HG02970 (cell line): ENCODE results near the gene NGLY1.

ENCODE experiments used
- ATAC-seq: cut with Tn5 transposase; IDR thresholded peaks from one replicate; pipeline ENCODE4 v1.9.1; 2021; ENCODE audit warnings: mild to moderate bottlenecking, moderate library complexity, moderate number of reproducible peaks; ENCODE audit not compliant: unreplicated experiment, low FRiP score

The NGLY1 gene

DNA sequence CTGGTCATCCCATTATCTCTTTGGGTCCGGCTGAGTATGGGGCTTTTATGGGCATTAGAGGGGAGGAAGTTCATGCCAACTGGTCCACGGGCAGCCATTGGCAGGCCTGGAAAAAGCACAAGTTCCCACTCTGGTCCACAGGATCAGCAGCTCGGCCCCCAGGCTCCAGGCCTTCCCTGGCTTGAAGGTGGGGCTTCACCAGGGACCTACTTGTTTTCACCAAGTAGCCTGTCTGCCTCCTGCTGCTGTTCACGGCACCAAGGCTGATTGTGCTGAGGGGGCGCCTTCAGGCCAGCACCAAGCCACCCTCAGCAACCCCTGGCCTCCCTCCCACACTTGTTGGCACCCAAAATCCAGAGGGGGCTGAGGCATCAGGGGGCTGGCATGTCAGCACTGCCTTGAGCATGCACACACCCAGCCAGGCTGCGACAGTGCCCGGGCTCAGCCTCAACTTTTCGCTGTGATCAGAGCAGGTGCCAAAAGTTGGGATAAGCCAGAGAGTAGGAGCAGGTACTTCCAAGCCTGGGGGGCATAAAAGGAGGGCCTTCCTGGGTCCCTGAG lies 109.4 kb downstream of the NGLY1 start:
- no peak for ATAC-seq
